Esophagus squamous epithelium (tissue), 4 donors: ENCODE measurements around the gene PCDH9.

Experiments used
- POLR2A ChIP-seq, 4 donors: fragments of 450-650 bp; IDR thresholded peaks; one replicate each; pipeline ENCODE4 v1.6.1; 2017; ENCODE audit warnings: antibody characterized with exemption in 4 of 4, mild to moderate bottlenecking in 4 of 4, moderate library complexity in 3 of 4
- TF ChIP-seq, protein P1 (sequence below), 6 experiments: fragments of 450-650 bp in 4 of 6; fragments of 200-600 bp in 2 of 6; sonication (generic) in 2 of 6; IDR thresholded peaks; one replicate each; pipeline ENCODE4 v1.5.1; 2016 to 2019; ENCODE audit warnings: antibody characterized with exemption in 6 of 6, mild to moderate bottlenecking in 4 of 6, moderate library complexity in 4 of 6

DNA sequence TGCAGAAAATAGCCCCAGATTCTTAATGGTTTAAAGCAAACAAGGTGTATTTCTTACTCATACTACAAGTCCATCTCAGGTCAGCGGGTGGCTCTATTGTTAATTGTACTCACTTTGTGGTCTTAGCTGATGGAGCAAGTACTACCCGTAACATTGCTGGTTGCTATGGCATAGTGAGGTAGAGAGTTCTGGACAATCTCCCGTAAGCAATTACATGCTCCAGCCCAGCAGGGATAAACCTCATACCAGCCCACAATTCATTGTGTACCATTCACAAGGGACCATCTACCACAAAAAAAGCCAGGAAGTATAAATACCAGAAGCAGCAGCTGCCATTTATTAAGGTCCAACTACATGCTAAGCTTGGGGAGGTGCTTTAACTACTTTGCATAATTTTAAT, 167.1 kb downstream of the PCDH9 start:
- TF ChIP-seq, protein P1, sequence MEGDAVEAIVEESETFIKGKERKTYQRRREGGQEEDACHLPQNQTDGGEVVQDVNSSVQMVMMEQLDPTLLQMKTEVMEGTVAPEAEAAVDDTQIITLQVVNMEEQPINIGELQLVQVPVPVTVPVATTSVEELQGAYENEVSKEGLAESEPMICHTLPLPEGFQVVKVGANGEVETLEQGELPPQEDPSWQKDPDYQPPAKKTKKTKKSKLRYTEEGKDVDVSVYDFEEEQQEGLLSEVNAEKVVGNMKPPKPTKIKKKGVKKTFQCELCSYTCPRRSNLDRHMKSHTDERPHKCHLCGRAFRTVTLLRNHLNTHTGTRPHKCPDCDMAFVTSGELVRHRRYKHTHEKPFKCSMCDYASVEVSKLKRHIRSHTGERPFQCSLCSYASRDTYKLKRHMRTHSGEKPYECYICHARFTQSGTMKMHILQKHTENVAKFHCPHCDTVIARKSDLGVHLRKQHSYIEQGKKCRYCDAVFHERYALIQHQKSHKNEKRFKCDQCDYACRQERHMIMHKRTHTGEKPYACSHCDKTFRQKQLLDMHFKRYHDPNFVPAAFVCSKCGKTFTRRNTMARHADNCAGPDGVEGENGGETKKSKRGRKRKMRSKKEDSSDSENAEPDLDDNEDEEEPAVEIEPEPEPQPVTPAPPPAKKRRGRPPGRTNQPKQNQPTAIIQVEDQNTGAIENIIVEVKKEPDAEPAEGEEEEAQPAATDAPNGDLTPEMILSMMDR (IDR thresholded peaks at IDR 0.05) = no peak
- TF ChIP-seq POLR2A (IDR thresholded peaks at IDR 0.05) = no peak
